GM12878 (cell line): Measurements from ENCODE around the gene SERTAD1.
"Not testable (repeated sequence)": the region's sequence is repeated elsewhere in the genome, so short reads cannot be mapped to it uniquely, and the experiment has no call there.

ENCODE experiments used
- BCLAF1 ChIP-seq: fragments of 450-650 bp; IDR thresholded peaks from 2 replicates; pipeline ENCODE4 v1.6.1; 2017; ENCODE audit warnings: antibody characterized with exemption, mild to moderate bottlenecking, moderate library complexity
- CTCF ChIP-seq, 3 experiments: IDR thresholded peaks in 2 of 3; conservative IDR thresholded peaks in 1 of 3; 2 replicates each; pipeline ENCODE4 v1.5.1; 2011; ENCODE audit warnings: low read depth in 3 of 3, low read length in 3 of 3, mild to moderate bottlenecking in 3 of 3, control low read depth in 2 of 3, moderate library complexity in 2 of 3, inconsistent platforms in 1 of 3, mixed read lengths in 1 of 3; ENCODE audit not compliant: control insufficient read depth in 2 of 3, insufficient read depth in 1 of 3; ENCODE audit errors: extremely low read depth in 1 of 3
- E2F4 ChIP-seq: IDR thresholded peaks from 2 replicates; pipeline ENCODE4 v1.6.1; 2012; ENCODE audit warnings: low read depth, low read length, improper control_type of control experiment
- HDAC2 ChIP-seq: fragments of 200-600 bp; sonication (generic); IDR thresholded peaks from 2 replicates; pipeline ENCODE4 v1.6.1; 2017
- MYC ChIP-seq: IDR thresholded peaks from 2 replicates; pipeline ENCODE4 v1.6.1; 2011; ENCODE audit warnings: mild to moderate bottlenecking, low read length, moderate library complexity, inconsistent platforms; ENCODE audit not compliant: insufficient read depth, insufficient replicate concordance, insufficient read length, severe bottlenecking
- RB1 ChIP-seq: fragments of 450-650 bp; formaldehyde crosslinking; IDR thresholded peaks from 2 replicates; pipeline ENCODE4 v1.6.1; 2017; ENCODE audit warnings: mild to moderate bottlenecking, borderline replicate concordance
- SMARCA5 ChIP-seq: fragments of 450-650 bp; IDR thresholded peaks from 2 replicates; pipeline ENCODE4 v1.6.1; 2017; ENCODE audit warnings: mild to moderate bottlenecking

GRCh38 chr19:40408598-40408925 is 17.2 kb downstream of the SERTAD1 start:
- not testable (repeated sequence) for TF ChIP-seq BCLAF1; CTCF (IDR thresholded peaks at IDR 0.05 in 2 of 3, conservative IDR thresholded peaks at IDR 0.05 in 1 of 3; ENCODE audit: control insufficient read depth in 2 of 3, extremely low read depth in 1 of 3, insufficient read depth in 1 of 3, low read depth in 3 of 3, low read length in 3 of 3); SMARCA5; RB1; HDAC2; MYC; E2F4
